Memory B cell (primary cell): ENCODE measurements around the gene SNU13.
"Not testable (repeated sequence)": the region's sequence is repeated elsewhere in the genome, so short reads cannot be mapped to it uniquely, and the experiment has no call there.

Source experiments
- ATAC-seq: fragments of 150-1000 bp; cut with Tn5 transposase; 2 replicates; pipeline ENCODE4 v1.10.0; 2021; ENCODE audit warnings: low read depth, mild to moderate bottlenecking, moderate library complexity
- DNase-seq, 2 donors: peaks; one replicate each; pipeline ENCODE4 v3.0.0; 2022; ENCODE audit warnings: low spot score in 2 of 2
- H3K27ac Mint-ChIP-seq: one replicate; pipeline ENCODE4 v1.8.0; 2022; ENCODE audit warnings: mild to moderate bottlenecking, moderate library complexity, mixed read lengths
- H3K27me3 Mint-ChIP-seq: one replicate; pipeline ENCODE4 v1.8.0; 2022; ENCODE audit warnings: mixed read lengths
- H3K36me3 Mint-ChIP-seq: one replicate; pipeline ENCODE4 v1.8.0; 2022; ENCODE audit warnings: mild to moderate bottlenecking, mixed read lengths
- H3K4me1 Mint-ChIP-seq: one replicate; pipeline ENCODE4 v1.8.0; 2022; ENCODE audit warnings: mixed read lengths
- H3K4me3 Mint-ChIP-seq: one replicate; pipeline ENCODE4 v1.8.0; 2022; ENCODE audit warnings: mild to moderate bottlenecking, moderate library complexity, mixed read lengths
- H3K9me3 Mint-ChIP-seq: one replicate; pipeline ENCODE4 v1.8.0; 2022; ENCODE audit warnings: mixed read lengths

SNU13 gene

GRCh38 chr22:41695211-41695610 lies 6.5 kb upstream of the SNU13 start:
- no peak for DNase-seq
- no peak overlapping the region for H3K27ac Mint-ChIP-seq
- no peaks in the 10 kb centered on the region for H3K36me3 Mint-ChIP-seq
- ATAC-seq = no peak
- no peak overlapping the region for H3K4me3 Mint-ChIP-seq
- H3K27me3 Mint-ChIP-seq = no peaks in the 10 kb centered on the region
- H3K9me3 Mint-ChIP-seq = no peaks in the 10 kb centered on the region
- H3K4me1 Mint-ChIP-seq = peaks cover 13% of the 10 kb centered on the region

GRCh38 chr22:41690476-41690875 lies 1.8 kb upstream of the SNU13 start:
- no peak for DNase-seq
- ATAC-seq = no peak
- H3K4me3 Mint-ChIP-seq = no peak overlapping the region
- no peaks in the 10 kb centered on the region for H3K9me3 Mint-ChIP-seq
- H3K36me3 Mint-ChIP-seq = no peaks in the 10 kb centered on the region
- peaks cover 16% of the 10 kb centered on the region for H3K4me1 Mint-ChIP-seq
- peak overlapping the region; percentile 80 for H3K27ac Mint-ChIP-seq
- no peaks in the 10 kb centered on the region for H3K27me3 Mint-ChIP-seq

- Mint-ChIP-seq H3K27ac (peak overlapping the region; percentile 98), H3K27me3 (no peaks in the 10 kb centered on the region), H3K36me3 (no peaks in the 10 kb centered on the region), H3K4me3 (peak overlapping the region; percentile 92), H3K9me3 (no peaks in the 10 kb centered on the region), H3K4me1 (peaks cover 18% of the 10 kb centered on the region)
- DNase-seq (no peak), ATAC-seq (peak; percentile 13)
These were observed 734 bp downstream of the SNU13 start for GRCh38 chr22:41687901-41688364.

GRCh38 chr22:41686890-41687289 lies 1.8 kb downstream of the SNU13 start:
- H3K36me3 Mint-ChIP-seq, H3K4me3 Mint-ChIP-seq, DNase-seq, H3K27me3 Mint-ChIP-seq, H3K9me3 Mint-ChIP-seq, ATAC-seq: not testable (repeated sequence)
- Mint-ChIP-seq H3K27ac (peak overlapping the region; percentile 98), H3K4me1 (peaks cover 21% of the 10 kb centered on the region)

- no peak for ATAC-seq
- Mint-ChIP-seq H3K9me3 (no peaks in the 10 kb centered on the region), H3K27me3 (no peaks in the 10 kb centered on the region), H3K36me3 (peaks cover 8% of the 10 kb centered on the region), H3K4me1 (peaks cover 18% of the 10 kb centered on the region), H3K27ac (peak overlapping the region; percentile 100), H3K4me3 (no peak overlapping the region)
- DNase-seq = no peak
These were observed 4.5 kb downstream of the SNU13 start for GRCh38 chr22:41684194-41684593.

GRCh38 chr22:41683616-41684015 lies 5.1 kb downstream of the SNU13 start:
- Mint-ChIP-seq H3K36me3 (peaks cover 8% of the 10 kb centered on the region), H3K9me3 (no peaks in the 10 kb centered on the region), H3K27ac (peak overlapping the region; percentile 100), H3K4me3 (no peak overlapping the region), H3K27me3 (no peaks in the 10 kb centered on the region), H3K4me1 (peaks cover 18% of the 10 kb centered on the region)
- no peak for ATAC-seq
- DNase-seq = no peak

- Mint-ChIP-seq H3K9me3 (no peaks in the 10 kb centered on the region), H3K36me3 (peaks cover 13% of the 10 kb centered on the region), H3K4me1 (peaks cover 19% of the 10 kb centered on the region), H3K27me3 (no peaks in the 10 kb centered on the region), H3K27ac (peak overlapping the region; percentile 100), H3K4me3 (peak overlapping the region; percentile 100)
- no peak for DNase-seq
- ATAC-seq = no peak
These were observed 5.6 kb downstream of the SNU13 start for GRCh38 chr22:41683052-41683451.

- Mint-ChIP-seq H3K4me1 (peaks cover 17% of the 10 kb centered on the region), H3K36me3 (peaks cover 15% of the 10 kb centered on the region), H3K9me3 (no peaks in the 10 kb centered on the region), H3K27me3 (no peaks in the 10 kb centered on the region), H3K27ac (peak overlapping the region; percentile 100), H3K4me3 (peak overlapping the region; percentile 100)
- DNase-seq (peak; percentile 87 to 90), ATAC-seq (peak; percentile 89)
These were observed 6.4 kb downstream of the SNU13 start for GRCh38 chr22:41682033-41682807.

GRCh38 chr22:41681616-41682015 lies 7.1 kb downstream of the SNU13 start:
- peak overlapping the region; percentile 100 for H3K27ac Mint-ChIP-seq
- peak in 1 of 2 donors; percentile 26 for DNase-seq
- H3K36me3 Mint-ChIP-seq = peaks cover 17% of the 10 kb centered on the region
- peak; percentile 59 for ATAC-seq
- H3K9me3 Mint-ChIP-seq = no peaks in the 10 kb centered on the region
- no peaks in the 10 kb centered on the region for H3K27me3 Mint-ChIP-seq
- peak overlapping the region; percentile 100 for H3K4me3 Mint-ChIP-seq
- H3K4me1 Mint-ChIP-seq = peaks cover 17% of the 10 kb centered on the region

GRCh38 chr22:41676134-41676533 lies 12.5 kb downstream of the SNU13 start:
- no peak for ATAC-seq
- H3K27me3 Mint-ChIP-seq = no peaks in the 10 kb centered on the region
- peaks cover 17% of the 10 kb centered on the region for H3K4me1 Mint-ChIP-seq
- H3K36me3 Mint-ChIP-seq = peaks cover 28% of the 10 kb centered on the region
- no peak overlapping the region for H3K4me3 Mint-ChIP-seq
- H3K27ac Mint-ChIP-seq = no peak overlapping the region
- DNase-seq = no peak
- no peaks in the 10 kb centered on the region for H3K9me3 Mint-ChIP-seq

- Mint-ChIP-seq H3K4me3 (no peak overlapping the region), H3K9me3 (no peaks in the 10 kb centered on the region), H3K4me1 (peaks cover 14% of the 10 kb centered on the region), H3K27ac (peak overlapping the region; percentile 51), H3K36me3 (peaks cover 23% of the 10 kb centered on the region), H3K27me3 (no peaks in the 10 kb centered on the region)
- ATAC-seq (no peak), DNase-seq (no peak)
These were observed 13.8 kb downstream of the SNU13 start for GRCh38 chr22:41674846-41675340.

- H3K27me3 Mint-ChIP-seq = no peaks in the 10 kb centered on the region
- no peak overlapping the region for H3K4me3 Mint-ChIP-seq
- DNase-seq (peak in 1 of 2 donors; percentile 29), ATAC-seq (peak; percentile 77)
- H3K9me3 Mint-ChIP-seq = no peaks in the 10 kb centered on the region
- H3K27ac Mint-ChIP-seq = no peak overlapping the region
- peaks cover 19% of the 10 kb centered on the region for H3K36me3 Mint-ChIP-seq
- H3K4me1 Mint-ChIP-seq = peaks cover 12% of the 10 kb centered on the region
These were observed 15.7 kb downstream of the SNU13 start for GRCh38 chr22:41672780-41673509.

GRCh38 chr22:41672096-41672495 lies 16.6 kb downstream of the SNU13 start:
- ATAC-seq, H3K9me3 Mint-ChIP-seq, H3K4me1 Mint-ChIP-seq, H3K27ac Mint-ChIP-seq, H3K27me3 Mint-ChIP-seq, DNase-seq, H3K4me3 Mint-ChIP-seq: not testable (repeated sequence)
- peaks cover 16% of the 10 kb centered on the region for H3K36me3 Mint-ChIP-seq
